HG03095 (cell line): ENCODE results near the gene CRKL.
"Not testable (repeated sequence)": the region's sequence is repeated elsewhere in the genome, so short reads cannot be mapped to it uniquely, and the experiment has no call there.

ENCODE experiments used
- ATAC-seq: cut with Tn5 transposase; IDR thresholded peaks from one replicate; pipeline ENCODE4 v1.9.1; 2021; ENCODE audit warnings: moderate library complexity; ENCODE audit not compliant: unreplicated experiment

The CRKL gene

DNA sequence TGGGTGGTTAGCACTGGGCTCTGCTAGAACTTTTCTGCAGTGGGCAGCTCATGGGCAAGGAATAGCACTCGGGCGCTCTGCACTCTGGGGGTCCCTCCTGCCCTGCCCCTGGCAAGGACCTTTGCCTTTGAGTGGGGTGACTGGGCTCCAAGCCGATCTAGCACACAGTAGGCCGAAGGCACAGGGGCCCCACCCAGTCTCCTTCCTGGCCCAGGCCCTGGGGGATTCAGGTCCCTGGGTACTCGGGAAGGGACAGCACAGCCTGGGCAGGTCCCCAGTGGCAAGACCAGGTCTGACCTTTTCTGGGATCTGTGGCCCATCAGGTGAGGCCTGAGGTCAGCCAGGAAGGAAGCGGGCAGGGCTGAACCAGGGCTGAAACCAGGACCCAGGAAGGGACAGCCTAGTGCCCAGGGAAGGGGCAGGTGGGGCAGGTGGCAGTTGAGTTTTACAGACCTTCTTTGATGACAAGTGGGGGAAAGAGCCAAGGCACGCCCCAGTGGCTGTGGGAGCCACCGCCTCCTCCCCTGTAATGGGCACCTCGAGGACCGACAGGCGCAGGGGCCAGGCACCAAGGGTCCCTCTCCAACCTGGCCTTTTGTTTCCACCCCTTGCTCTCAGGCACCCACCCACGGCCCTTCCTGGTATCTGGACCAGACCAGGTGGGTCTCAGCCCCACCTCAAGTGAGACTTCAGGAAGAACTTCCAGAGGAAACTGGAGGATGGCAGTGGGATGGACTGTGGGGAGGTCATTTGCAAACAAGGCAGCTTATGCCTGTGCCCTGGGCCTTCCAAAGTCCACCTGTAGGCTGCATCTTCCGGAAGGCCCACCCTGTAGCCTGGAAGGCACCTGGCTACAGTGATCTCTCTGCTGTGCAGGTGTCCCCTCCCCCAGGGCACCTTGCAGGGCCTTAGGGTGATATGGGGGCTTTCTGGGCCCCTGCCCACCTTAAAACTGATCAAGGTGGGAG is 49.0 kb downstream of the CRKL start:
- no peak for ATAC-seq

DNA sequence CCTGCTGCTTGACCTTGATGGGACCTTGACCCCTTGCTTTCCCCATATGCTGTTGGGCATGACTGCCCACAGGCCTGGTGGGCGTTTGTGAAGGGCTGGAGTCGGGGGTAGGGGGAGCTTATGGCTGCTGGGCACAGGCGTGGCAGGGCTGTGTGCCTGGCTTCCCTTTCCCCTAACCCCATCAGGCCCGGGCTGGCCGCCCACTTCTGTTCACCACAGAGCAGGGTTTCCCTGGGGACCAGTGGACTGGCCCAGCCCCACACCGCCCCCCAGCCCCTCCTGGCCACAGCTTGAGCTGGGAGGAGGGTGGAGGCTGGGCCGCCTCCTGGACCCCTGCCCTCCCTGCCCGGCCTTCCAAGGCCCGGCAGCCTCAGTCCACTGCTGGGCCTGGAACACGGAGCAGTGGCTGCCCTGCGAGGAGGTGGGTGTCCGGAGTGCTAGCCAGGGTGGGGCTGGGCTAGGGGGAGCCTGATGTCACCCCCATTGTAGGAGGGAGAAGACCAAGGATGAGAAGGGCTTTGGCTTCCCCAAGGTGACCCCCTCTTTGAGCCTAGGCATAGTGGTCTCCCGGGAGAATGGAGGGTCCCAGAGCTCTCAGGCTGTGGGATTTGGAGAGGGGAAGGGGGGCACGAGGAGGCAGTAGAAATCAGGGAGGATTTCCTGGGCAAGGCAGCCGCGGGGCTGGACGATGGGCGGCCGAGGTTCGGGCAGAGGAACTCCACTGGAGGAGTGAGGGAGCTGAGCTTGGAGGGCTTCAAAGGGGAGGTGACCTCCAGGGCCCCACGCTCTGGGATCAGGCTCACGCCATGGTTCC is 49.9 kb downstream of the CRKL start, which contains the start of gene AIFM3:
Gene AIFM3 (plus strand): TSS at position 373 of the 814 bp plus-strand sequence. CDS start 690 bp downstream, outside the sequence.
- no peak for ATAC-seq

DNA sequence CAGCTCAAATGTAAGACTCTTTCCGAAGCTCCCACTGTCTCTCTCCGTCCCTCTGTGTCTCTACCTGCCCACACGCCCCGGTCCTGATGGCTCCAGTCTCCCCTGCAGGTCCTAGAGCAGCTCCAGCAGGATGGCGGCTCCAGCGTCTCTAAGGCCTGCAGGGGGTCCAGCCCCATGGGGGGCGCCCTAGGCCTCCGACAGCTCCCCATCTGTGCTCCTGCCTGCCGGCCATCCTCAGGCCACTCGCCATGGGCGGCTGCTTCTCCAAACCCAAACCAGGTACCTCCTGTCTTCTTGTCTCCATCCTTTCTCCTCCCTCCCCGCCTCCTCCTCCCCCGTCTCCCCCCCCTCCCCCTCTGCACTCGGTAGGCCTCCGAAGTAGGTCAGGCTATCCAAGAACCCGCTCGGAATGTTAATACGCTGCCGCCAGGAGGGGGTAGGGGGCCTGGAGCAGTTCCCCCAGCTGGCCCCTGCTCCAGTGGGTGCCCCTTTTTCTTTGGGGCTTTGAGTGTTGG is 50.5 kb downstream of the CRKL start:
- ATAC-seq = no peak

DNA sequence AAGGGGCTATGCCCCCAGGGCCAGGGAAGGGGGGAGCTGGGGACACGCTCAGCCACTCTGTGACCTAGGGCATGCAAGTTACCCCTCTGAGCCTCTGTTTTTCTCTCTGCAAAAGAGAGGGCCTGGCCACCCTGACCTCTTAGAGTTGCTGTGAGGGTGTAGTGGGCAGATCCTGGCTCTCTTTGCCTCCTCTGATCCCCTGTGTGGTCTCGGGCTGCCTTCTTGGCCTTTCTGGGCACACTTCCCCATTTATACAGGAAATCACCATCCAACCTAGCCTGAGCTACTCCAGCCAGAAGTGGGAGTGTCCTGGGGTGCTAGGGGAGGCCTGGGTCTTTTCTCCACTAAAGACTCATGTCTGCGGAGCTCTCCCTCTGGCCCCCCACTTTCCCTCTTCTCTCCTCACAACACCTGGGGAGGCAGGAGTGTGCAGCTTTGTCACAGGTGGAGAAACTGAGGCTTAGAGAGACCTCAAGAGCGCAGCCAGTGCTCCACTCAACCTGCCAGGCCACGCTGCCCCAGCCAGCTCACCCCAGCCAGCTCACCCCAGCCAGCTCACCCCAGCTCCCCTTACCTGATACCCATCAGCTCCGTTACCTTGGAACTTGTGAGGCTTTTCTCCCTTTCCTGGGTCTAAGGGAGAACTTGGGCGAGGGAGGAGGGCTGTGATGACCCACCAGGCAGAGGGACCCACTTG is 51.2 kb downstream of the CRKL start:
- ATAC-seq = no peak

DNA sequence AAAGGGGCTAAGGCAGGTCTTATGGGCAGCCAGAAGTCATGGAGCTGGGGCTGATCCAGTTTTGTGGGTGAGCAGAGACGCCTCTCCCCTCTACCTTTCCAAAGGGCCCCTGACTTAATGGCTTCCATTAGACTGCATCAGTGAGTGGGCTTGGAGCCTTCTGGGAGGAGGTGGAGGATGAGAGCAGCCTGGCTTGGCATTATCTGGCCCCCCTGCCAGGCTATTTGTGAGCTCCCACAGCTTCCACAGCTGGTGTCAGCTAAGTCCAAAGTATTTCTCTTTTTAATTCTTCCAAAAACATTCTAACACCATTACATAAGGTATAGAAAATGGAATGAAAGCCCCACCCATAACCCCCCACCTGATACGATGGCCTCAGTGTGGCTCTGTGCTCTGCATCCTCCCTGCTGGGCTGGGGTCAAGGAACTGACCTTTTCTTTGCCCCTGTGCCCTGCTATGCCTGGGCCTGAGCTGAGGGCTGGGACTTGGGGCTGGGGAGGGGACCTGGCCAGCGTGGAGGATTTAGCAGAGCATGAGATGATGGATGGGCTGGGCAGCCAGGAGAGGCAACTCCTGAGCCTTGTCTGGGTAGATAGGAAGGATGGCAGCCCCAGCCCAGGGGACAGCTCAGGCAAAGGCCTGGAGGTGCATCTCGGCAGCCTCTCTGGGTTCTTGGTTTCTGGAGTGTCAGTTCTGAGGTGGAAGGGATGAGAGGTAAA is 53.9 kb downstream of the CRKL start:
- no peak for ATAC-seq

DNA sequence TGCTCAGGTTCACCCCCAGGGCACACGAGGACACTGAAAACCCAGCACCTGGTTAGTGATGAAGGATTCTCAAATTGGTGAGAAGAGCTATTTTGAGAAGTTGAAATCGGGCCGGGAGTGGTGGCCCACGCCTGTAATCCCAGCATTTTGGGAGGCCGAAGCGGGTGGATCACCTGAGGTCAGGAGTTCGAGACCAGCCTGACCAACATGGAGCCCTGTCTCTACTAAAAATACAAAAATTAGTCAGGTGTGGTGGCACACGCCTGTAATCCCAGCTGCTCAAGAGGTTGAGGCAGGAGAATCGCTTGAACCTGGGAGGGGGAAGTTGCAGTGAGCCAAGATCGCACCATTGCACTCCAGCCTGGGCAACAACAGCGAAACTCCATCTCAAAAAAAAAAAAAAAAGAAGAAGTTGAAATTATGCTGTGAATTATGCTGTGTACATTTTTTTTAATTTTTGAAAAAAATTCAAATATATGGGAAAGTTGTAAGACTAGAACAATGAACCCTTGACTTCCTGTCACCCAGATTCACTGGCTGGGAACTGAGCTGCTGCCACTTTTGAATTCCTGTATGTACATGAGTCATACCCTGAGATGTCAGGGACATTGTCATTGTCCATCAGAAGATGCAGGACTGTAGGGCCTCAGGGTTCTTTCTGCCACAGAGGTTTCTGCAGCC is 54.9 kb downstream of the CRKL start:
- not testable (repeated sequence) for ATAC-seq

- no peak for ATAC-seq
These were observed 55.8 kb downstream of the CRKL start for GRCh38 chr22:20972933-20973577.

- ATAC-seq = no peak
These were observed 56.6 kb downstream of the CRKL start for GRCh38 chr22:20973634-20974286.

GRCh38 chr22:20974336-20974955 is 57.2 kb downstream of the CRKL start:
- ATAC-seq = no peak

DNA sequence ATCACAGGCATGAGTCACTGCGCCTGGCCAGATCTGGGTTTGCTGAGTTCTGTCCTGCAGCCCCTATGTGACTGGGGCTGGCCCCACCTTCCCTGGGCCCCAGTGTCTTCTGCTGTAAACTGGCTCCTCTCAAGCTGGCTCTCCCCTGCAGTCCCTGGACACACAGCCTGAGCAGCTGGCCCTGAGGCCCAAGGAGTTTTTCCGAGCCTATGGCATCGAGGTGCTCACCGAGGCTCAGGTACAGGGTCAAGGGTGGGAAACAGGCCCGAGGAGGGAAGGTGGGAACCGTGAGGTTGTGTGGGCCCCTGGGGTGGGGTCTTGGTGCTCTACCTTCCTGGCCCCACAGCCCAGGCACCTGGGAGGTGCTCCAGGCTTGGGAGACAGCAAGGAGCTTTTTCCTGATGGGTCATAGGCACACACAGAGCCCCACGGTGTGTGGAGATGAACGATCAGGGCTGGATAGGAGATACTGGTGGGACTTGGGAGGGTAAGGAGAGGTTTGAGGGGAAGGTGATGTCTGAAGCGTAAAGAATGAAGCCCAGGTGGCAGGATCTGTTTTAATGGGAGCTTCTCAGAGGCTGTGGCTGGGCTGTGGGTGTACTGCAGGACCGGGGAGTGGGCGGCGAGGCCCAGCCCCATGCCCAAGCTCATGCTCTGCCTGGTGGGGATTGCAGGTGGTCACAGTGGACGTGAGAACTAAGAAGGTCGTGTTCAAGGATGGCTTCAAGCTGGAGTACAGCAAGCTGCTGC is 58.5 kb downstream of the CRKL start:
- no peak for ATAC-seq

DNA sequence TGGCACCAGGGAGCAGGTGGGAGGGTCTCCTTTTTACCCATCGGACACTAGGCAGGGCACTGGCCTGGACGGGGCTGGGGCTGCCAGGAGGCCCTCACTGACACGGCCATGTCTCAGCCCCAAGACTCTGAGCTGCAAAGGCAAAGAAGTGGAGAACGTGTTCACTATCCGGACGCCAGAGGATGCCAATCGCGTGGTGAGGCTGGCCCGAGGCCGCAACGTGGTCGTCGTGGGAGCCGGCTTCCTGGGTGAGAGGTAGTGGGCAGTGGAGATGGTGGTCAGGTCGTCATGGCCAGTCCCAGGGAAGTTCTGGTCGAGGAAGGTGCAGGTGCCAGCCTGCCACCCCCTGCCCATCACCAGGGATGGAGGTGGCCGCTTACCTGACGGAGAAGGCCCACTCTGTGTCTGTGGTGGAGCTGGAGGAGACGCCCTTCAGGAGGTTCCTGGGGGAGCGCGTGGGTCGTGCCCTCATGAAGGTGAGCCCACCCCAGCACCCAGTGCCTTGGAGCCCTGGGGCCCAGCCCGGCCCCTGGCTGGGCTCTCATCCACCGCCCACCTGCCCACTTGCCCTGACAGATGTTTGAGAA is 59.2 kb downstream of the CRKL start:
- no peak for ATAC-seq

- ATAC-seq = no peak
These were observed 59.8 kb downstream of the CRKL start for GRCh38 chr22:20977019-20977418.

GRCh38 chr22:20977516-20978170 is 60.4 kb downstream of the CRKL start:
- ATAC-seq = no peak

GRCh38 chr22:20978419-20978818 is 61.2 kb downstream of the CRKL start:
- ATAC-seq = no peak

DNA sequence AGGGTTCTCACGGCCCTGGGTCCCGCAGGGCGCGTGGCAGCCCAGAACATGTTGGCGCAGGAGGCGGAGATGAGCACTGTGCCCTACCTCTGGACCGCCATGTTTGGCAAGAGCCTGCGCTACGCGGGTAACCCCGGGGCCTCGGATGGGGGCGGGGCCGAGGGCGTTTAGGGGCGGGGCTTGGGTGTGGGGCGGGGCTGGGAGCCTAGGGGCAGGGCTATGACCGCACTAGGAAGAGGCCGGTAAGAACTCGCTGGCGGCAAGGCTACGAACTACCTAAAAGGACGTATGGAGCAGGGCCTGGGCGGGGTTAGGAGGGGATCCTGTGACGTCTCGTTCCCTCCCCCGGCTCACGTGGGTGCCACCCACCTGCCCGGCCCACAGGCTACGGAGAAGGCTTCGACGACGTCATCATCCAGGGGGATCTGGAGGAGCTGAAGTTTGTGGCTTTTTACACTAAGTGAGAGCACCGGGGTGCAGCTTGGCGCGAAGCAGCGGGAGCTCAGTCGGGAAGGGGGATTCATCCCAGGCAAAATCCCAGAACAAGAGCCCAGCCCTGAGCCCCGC is 62.1 kb downstream of the CRKL start:
- ATAC-seq = no peak

DNA sequence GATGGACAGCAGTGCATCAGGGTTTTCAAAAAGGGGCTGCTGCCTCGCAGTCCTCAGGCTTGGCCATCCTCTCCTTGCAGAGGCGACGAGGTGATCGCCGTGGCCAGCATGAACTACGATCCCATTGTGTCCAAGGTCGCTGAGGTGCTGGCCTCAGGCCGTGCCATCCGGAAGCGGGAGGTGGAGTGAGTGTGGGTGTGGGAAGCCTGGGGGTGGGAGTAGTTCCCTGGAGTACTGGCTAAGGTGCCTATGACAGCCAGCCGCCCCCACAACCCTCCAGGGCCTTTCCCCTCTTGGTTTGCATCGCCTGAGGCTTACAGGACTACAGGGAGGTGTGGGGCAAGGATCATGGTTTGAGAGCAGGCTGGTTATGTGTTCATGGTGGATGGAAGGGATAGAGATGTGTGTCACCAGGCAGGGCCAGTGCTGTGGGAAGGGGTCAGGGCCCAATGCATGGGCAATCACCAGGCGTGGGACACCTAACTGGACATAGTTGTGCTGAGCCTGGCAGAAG is 62.8 kb downstream of the CRKL start:
- no peak for ATAC-seq
